GM23248 (cell line): Measurements from ENCODE around the gene RARA.

Experiments
- EZH2 ChIP-seq: fragments of 200-600 bp; sonication (generic); IDR thresholded peaks from 2 replicates; pipeline ENCODE4 v1.6.1; 2018; ENCODE audit warnings: antibody characterized with exemption, mild to moderate bottlenecking; ENCODE audit not compliant: insufficient read depth, poor library complexity, severe bottlenecking
- EZH2phosphoT487 ChIP-seq: fragments of 200-600 bp; sonication (generic); IDR thresholded peaks from 2 replicates; pipeline ENCODE4 v1.6.1; 2018; ENCODE audit warnings: antibody characterized with exemption, moderate library complexity, mild to moderate bottlenecking, low read depth; ENCODE audit not compliant: insufficient read depth

GRCh38 chr17:40333781-40334448, 24.9 kb downstream of the RARA start:
- TF ChIP-seq EZH2phosphoT487: no peak
- TF ChIP-seq EZH2: no peak
